Brain microvascular endothelial cell (primary cell): ENCODE results near the gene MEF2C.
A peak's percentile ranks its signal among the peaks of the same experiment; 100 is the strongest.

Source experiments
- DNase-seq: peaks from one replicate; pipeline ENCODE4 v3.0.0-alpha.2; 2020
- H3K27ac ChIP-seq: fragments of 250-450 bp; sonication (Bioruptor Pico); 2 replicates; pipeline ENCODE4 v1.5.1; 2020; ENCODE audit warnings: mild to moderate bottlenecking, moderate library complexity
- H3K27me3 ChIP-seq: fragments of 250-450 bp; sonication (Bioruptor Pico); replicated peaks from 2 replicates; pipeline ENCODE4 v1.5.1; 2020; ENCODE audit warnings: mild to moderate bottlenecking
- H3K36me3 ChIP-seq: fragments of 250-450 bp; sonication (Bioruptor Pico); replicated peaks from 2 replicates; pipeline ENCODE4 v1.5.1; 2020; ENCODE audit warnings: mild to moderate bottlenecking
- H3K4me3 ChIP-seq: 2 replicates; pipeline ENCODE4 v1.5.1; 2011; ENCODE audit warnings: low read depth, mild to moderate bottlenecking, control low read depth, low read length, moderate library complexity
- CTCF ChIP-seq: IDR thresholded peaks from 2 replicates; pipeline ENCODE4 v1.5.1; 2011; ENCODE audit warnings: low read depth, mild to moderate bottlenecking, moderate library complexity, low read length, control low read depth, inconsistent platforms; ENCODE audit errors: missing control alignments
- in situ Hi-C: cut with HindIII; loops from 2 replicates; pipeline ENCODE4 v1.10.0; 2017; ENCODE audit warnings: low sequenced_read_pairs, low pct_ligation_motif_present

Gene MEF2C

GRCh38 chr5:88899096-88899737 lies 16.2 kb upstream of the MEF2C start:
- H3K27me3 ChIP-seq = no peaks in the 10 kb centered on the region
- H3K36me3 ChIP-seq = no peaks in the 10 kb centered on the region
- H3K27ac ChIP-seq = no peak overlapping the region
- TF ChIP-seq CTCF = no peak
- in situ Hi-C loops = no loop called here
- no peak overlapping the region for H3K4me3 ChIP-seq
- DNase-seq = no peak

- Histone ChIP-seq H3K4me3 (no peak overlapping the region), H3K36me3 (no peaks in the 10 kb centered on the region), H3K27me3 (no peaks in the 10 kb centered on the region), H3K27ac (no peak overlapping the region)
- in situ Hi-C loops = no loop called here
- DNase-seq = no peak
- TF ChIP-seq CTCF = no peak
Measured at GRCh38 chr5:88897748-88898147, 14.8 kb upstream of the MEF2C start.

GRCh38 chr5:88895681-88896501 lies 12.9 kb upstream of the MEF2C start:
- no peak overlapping the region for H3K27ac ChIP-seq
- in situ Hi-C loops = no loop called here
- no peak for TF ChIP-seq CTCF

GRCh38 chr5:88892669-88893068 lies 9.7 kb upstream of the MEF2C start:
- Histone ChIP-seq H3K27me3 (no peaks in the 10 kb centered on the region), H3K36me3 (no peaks in the 10 kb centered on the region), H3K4me3 (no peak overlapping the region), H3K27ac (no peak overlapping the region)
- no peak for TF ChIP-seq CTCF
- no peak for DNase-seq
- in situ Hi-C loops = no loop called here

More at GRCh38 chr5:88895681-88896501, 12.9 kb upstream of the MEF2C start:
- no peak overlapping the region for H3K4me3 ChIP-seq
- no peaks in the 10 kb centered on the region for H3K36me3 ChIP-seq
- DNase-seq = no peak
- no peaks in the 10 kb centered on the region for H3K27me3 ChIP-seq

- H3K27ac ChIP-seq = no peak overlapping the region
- H3K36me3 ChIP-seq = no peaks in the 10 kb centered on the region
Measured at GRCh38 chr5:88890070-88890781, 7.2 kb upstream of the MEF2C start.

More at GRCh38 chr5:88890070-88890781, 7.2 kb upstream of the MEF2C start:
- no peak for DNase-seq
- Histone ChIP-seq H3K4me3 (peak overlapping the region; percentile 70), H3K27me3 (no peaks in the 10 kb centered on the region)
- no peak for TF ChIP-seq CTCF
- in situ Hi-C loops = no loop called here
